Measurements from ENCODE around the gene RNF166. TPM values are rescaled to one million over a fixed set of nuclear protein-coding genes. Genes with fewer than 3 reads are reported as not detected.

RNF166 gene
- total RNA-seq, 2 experiments from 2014 or later = 48.8 to 52.6 TPM

DNA sequence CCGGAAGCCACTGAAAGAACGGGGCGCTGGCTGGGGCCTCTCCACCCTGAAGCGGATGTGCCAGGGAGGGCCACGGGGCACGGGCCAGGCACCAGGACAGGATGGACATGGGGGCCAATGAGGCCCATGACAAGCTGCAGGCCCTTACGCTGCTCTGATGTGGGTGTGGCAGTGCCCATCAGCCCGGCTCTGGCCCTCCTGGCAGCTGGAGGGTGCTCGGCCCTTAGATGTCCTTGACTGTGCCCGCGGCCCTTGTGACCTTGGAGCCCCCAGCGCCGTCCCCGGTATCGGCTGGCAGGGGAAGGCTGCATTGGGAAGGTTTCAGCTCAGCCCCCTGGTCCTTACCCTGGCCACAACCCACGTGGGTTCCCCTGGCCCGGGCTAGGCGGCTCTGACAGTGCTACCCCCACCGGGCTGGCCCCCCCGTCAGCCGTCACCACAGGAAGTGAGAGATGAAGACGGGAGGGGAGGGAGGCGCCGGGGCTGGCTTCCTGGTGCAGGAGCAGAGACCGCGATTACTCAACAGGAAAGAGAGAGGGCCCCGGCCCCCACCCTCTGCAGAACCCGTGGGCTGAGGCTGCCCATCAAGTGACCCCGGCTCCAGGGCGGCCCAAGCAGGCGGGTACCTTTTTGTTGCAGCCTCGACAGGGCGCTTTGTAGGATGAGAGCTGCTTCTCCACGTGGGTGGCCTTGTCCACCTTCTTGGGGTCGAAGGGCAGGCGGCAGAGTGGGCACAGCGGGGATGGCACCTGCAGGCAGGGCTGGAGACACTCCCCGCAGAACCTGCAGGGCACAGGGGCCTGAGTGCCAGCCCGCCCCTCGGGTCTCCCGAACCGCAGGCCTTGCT lies 5.3 kb downstream of the RNF166 start:
- ChIA-PET POLR2A (interaction anchor here (0.8 to 1.3 kb wide), 7 partner anchors 13 to 248 kb away, joined by 3 to 5 read pairs (median 4); no protein-coding TSS in a partner anchor), CTCF (interaction anchor here (0.7 to 3.0 kb wide), 9 partner anchors 9 to 135 kb away, joined by 3 to 15 read pairs (median 5); partner anchors contain the start of gene MVD)

GRCh38 chr16:88700322-88700635 lies 5.9 kb downstream of the RNF166 start:
- CTCF ChIA-PET = interaction anchor here (0.7 to 3.0 kb wide), 7 partner anchors 8 to 134 kb away, joined by 3 to 15 read pairs (median 5); partner anchors contain the start of gene MVD
- POLR2A ChIA-PET = interaction anchor here (0.8 to 1.3 kb wide), 4 partner anchors 13 to 248 kb away, joined by 3 to 5 read pairs (median 4); no protein-coding TSS in a partner anchor

GRCh38 chr16:88699180-88699579 lies 7.0 kb downstream of the RNF166 start:
- CTCF ChIA-PET = no interaction called here
- POLR2A ChIA-PET = no interaction called here

DNA sequence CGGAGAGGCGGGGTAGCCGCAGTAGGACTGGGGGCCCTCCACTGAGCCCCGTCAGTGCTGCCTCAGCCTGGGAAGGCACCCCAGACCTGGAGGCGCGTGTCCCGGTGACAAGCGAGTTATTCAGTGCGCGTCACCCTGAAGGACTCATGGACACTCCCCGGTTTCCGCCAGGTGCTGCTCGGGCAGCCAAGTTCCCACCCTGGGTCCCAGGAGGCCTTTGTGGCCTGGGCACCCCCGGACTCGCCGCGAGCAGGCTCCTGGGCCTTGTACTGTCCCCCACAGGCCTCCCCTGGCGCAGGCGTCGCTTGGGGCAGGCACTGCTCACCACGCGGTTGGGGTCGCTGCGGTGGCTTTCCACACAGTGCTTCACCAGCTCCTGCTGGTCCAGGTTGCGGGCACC lies 7.6 kb downstream of the RNF166 start:
- ChIA-PET POLR2A (no interaction called here), CTCF (interaction anchor here (0.8 kb wide), 1 partner anchor 11 kb away, joined by 4 read pairs; no protein-coding TSS in a partner anchor)

- ChIA-PET POLR2A (no interaction called here), CTCF (interaction anchor here (0.8 kb wide), 1 partner anchor 10 kb away, joined by 4 read pairs; no protein-coding TSS in a partner anchor)
Measured at GRCh38 chr16:88697831-88698615, 8.2 kb downstream of the RNF166 start.

- CTCF ChIA-PET = no interaction called here
Measured at GRCh38 chr16:88697116-88697830, 8.9 kb downstream of the RNF166 start.

GRCh38 chr16:88696441-88696840 lies 9.8 kb downstream of the RNF166 start:
- CTCF ChIA-PET = interaction anchor here (1.0 kb wide), 1 partner anchor 41 kb away, joined by 3 read pairs; no protein-coding TSS in a partner anchor
- POLR2A ChIA-PET = interaction anchor here (0.6 kb wide), 1 partner anchor 11 kb away, joined by 4 read pairs; no protein-coding TSS in a partner anchor

More at GRCh38 chr16:88697116-88697830, 8.9 kb downstream of the RNF166 start:
- POLR2A ChIA-PET = no interaction called here

DNA sequence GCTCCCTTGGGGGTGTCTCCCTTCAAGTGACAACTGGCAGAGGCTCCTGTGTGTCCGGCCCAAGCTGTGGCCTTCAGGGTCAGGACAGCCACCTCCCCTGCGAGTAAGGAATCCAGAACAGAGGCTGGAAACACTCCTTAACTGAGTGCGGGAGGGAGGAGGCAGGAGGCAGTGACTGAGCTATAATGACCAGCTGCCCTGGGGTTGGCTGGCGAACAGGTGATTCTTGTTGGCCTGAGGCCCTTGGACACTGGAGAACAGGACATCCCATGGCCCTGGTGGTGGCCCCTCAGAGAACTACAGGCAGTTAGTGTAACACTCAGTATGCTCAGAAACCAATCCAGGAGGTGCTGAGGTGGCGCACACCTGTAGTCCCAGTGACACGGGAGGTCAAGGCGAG lies 10.5 kb downstream of the RNF166 start:
- POLR2A ChIA-PET = interaction anchor here (0.6 kb wide), 1 partner anchor 10 kb away, joined by 4 read pairs; no protein-coding TSS in a partner anchor
- CTCF ChIA-PET = interaction anchor here (1.0 kb wide), 1 partner anchor 42 kb away, joined by 3 read pairs; no protein-coding TSS in a partner anchor

DNA sequence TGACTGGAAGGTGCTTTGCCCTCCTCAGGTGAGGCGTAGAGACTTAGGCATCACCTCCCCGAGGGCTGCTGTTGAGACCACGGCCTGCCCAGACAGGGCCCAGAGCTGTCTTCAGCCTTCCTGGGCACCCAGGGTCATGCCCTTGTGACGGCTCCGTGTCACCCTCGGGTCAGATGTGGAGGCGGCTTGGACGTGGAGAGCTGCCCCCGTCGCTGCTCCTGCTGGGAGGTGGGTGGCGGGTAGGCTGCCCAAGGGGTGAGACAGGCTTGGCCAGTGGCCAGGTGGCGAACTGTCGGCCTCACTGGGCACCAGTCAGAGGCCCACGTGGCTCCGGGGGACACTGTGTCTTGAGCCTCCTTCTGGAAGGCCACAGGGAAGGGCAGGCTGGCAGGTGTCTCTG lies 11.0 kb downstream of the RNF166 start:
- CTCF ChIA-PET = no interaction called here

GRCh38 chr16:88694221-88695087 lies 11.8 kb downstream of the RNF166 start:
- ChIA-PET POLR2A (no interaction called here), CTCF (interaction anchor here (1.2 kb wide), 1 partner anchor 11 kb away, joined by 3 read pairs; no protein-coding TSS in a partner anchor)

More for the DNA sequence above, 11.0 kb downstream of the RNF166 start:
- POLR2A ChIA-PET = no interaction called here

- CTCF ChIA-PET = interaction anchor here (1.2 kb wide), 1 partner anchor 11 kb away, joined by 3 read pairs; no protein-coding TSS in a partner anchor
- POLR2A ChIA-PET = no interaction called here
Measured at GRCh38 chr16:88693420-88694177, 12.6 kb downstream of the RNF166 start.

GRCh38 chr16:88692861-88693260 lies 13.3 kb downstream of the RNF166 start:
- POLR2A ChIA-PET = interaction anchor here (1.0 kb wide), 1 partner anchor 29 kb away, joined by 3 read pairs; no protein-coding TSS in a partner anchor

DNA sequence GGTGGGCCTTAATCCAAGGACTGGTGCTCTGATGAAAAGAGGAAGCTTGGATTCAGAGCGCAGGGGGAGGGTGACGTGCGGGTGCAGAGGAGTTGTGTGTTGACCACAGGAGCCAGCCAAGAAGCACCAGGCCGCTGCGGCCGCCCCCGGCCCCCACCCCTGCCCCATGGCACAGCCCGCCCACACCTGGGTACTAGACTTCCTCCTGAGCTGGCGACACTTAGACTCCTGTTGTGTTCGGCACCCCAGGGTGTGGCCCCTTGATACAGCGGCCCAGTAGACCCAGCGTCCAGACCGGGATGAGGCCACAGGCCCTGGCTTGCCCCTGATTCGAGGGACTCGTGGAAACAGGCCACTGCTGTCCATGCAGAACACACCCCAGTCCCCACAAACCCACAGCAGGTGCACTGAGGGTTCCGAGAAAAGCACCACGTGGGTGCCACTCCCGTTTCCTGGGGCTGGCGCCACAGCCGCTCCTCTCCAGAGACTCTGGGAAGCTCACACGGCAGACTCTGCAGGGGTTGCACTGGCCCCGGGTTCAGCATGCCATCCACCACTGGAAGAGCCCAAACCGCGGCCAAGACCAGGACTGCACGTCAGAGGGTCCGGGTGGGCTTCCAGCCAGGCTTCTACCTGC lies 14.2 kb downstream of the RNF166 start:
- ChIA-PET CTCF (interaction anchor here (0.7 to 1.2 kb wide), 4 partner anchors 9 to 45 kb away, joined by 3 to 4 read pairs (median 3); no protein-coding TSS in a partner anchor), POLR2A (interaction anchor here (1.0 kb wide), 1 partner anchor 28 kb away, joined by 3 read pairs; no protein-coding TSS in a partner anchor)

More at GRCh38 chr16:88692861-88693260, 13.3 kb downstream of the RNF166 start:
- CTCF ChIA-PET = interaction anchor here (0.8 to 1.2 kb wide), 2 partner anchors 8 to 45 kb away, joined by 3 to 4 read pairs; no protein-coding TSS in a partner anchor

GRCh38 chr16:88691129-88691813 lies 14.9 kb downstream of the RNF166 start:
- ChIA-PET CTCF (interaction anchor here (1.2 kb wide), 1 partner anchor 9 kb away, joined by 4 read pairs; no protein-coding TSS in a partner anchor), POLR2A (no interaction called here)

- CTCF ChIA-PET = no interaction called here
- POLR2A ChIA-PET = no interaction called here
Measured at GRCh38 chr16:88690341-88691128, 15.7 kb downstream of the RNF166 start.
